Vagina (tissue), 2 donors: Measurements from ENCODE around the gene RPA3. TPM values are rescaled to one million over a fixed set of nuclear protein-coding genes. Genes with fewer than 3 reads are reported as not detected.
"Not testable (repeated sequence)": the region's sequence is repeated elsewhere in the genome, so short reads cannot be mapped to it uniquely, and the experiment has no call there.

Experiments used
- DNase-seq, 2 donors: peaks; one replicate each; pipeline ENCODE4 v3.0.0-alpha.2; 2017; ENCODE audit errors: extremely low spot score in 2 of 2
- H3K27ac ChIP-seq: fragments of 200-600 bp; sonication (generic); one replicate; pipeline ENCODE4 v1.5.1; 2019
- H3K27me3 ChIP-seq: fragments of 200-600 bp; sonication (generic); one replicate; pipeline ENCODE4 v1.5.1; 2019
- H3K36me3 ChIP-seq, 2 donors: fragments of 200-600 bp; sonication (generic); one replicate each; pipeline ENCODE4 v1.5.1; 2017 to 2019
- H3K4me1 ChIP-seq: fragments of 200-600 bp; sonication (generic); one replicate; pipeline ENCODE4 v1.5.1; 2019
- H3K4me3 ChIP-seq, 2 donors: fragments of 200-600 bp; sonication (generic); 1 replicate in 1 of 2; 2 replicates in 1 of 2; pipeline ENCODE4 v1.5.1; 2016 to 2019
- H3K9me3 ChIP-seq: fragments of 200-600 bp; sonication (generic); one replicate; pipeline ENCODE4 v1.5.1; 2019
- CTCF ChIP-seq, 3 experiments: fragments of 450-650 bp in 2 of 3; fragments of 200-600 bp in 1 of 3; sonication (generic) in 1 of 3; IDR thresholded peaks; one replicate each; pipeline ENCODE4 v1.5.1; 2017 to 2019; ENCODE audit warnings: antibody characterized with exemption in 3 of 3, mild to moderate bottlenecking in 2 of 3, moderate library complexity in 2 of 3
- POLR2A ChIP-seq, 2 donors: fragments of 450-650 bp; IDR thresholded peaks; one replicate each; pipeline ENCODE4 v1.6.1; 2017; ENCODE audit warnings: antibody characterized with exemption in 2 of 2, mild to moderate bottlenecking in 2 of 2, moderate library complexity in 2 of 2
- POLR2AphosphoS5 ChIP-seq, 2 donors: sonication (generic); formaldehyde crosslinking; IDR thresholded peaks; one replicate each; pipeline ENCODE4 v1.9.0; 2017; ENCODE audit warnings: antibody characterized with exemption in 2 of 2, mild to moderate bottlenecking in 2 of 2, low read depth in 1 of 2; ENCODE audit not compliant: insufficient read depth in 1 of 2
- intact Hi-C: fragments of 100-400 bp; cut with DNase I; formaldehyde crosslinking; loops from one replicate; pipeline ENCODE4 v1.15.1; 2023
- total RNA-seq: library from RNA; depleted of rRNA; stranded (reverse); fragments of >200 nt; gene quantifications from one replicate; pipeline ENCODE4 v1.2.3, GENCODE V29; 2016

Gene RPA3
- total RNA-seq, 1 donor from 2014 or later, result 12.3 TPM

DNA sequence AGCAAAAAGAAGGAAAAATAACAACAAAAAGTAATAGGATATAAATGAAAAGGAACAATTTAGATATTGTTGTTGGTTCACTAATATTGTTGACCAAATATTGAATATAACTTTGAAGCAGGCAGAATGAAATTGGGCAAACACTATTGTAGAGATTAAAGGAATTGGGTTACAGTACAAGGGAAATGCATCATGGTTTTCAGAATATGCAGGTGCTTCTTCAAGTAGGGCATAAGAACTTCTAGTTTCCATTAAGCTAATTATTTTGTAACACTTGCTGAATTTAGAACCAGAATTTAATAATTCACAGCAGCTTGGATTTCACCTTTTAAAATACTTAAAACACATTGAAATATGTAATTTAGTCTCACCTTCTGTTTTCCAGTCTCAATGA lies 36.5 kb downstream of the RPA3 start:
- intact Hi-C loops, result no loop called here
- Histone ChIP-seq H3K27ac (peak overlapping the region; percentile 49), H3K4me1 (peaks cover 27% of the 10 kb centered on the region), H3K4me3 (no peak overlapping the region), H3K27me3 (no peaks in the 10 kb centered on the region), H3K9me3 (no peaks in the 10 kb centered on the region), H3K36me3 (no peaks in the 10 kb centered on the region)
- no peak for TF ChIP-seq POLR2A (IDR thresholded peaks at IDR 0.05)
- no peak for TF ChIP-seq CTCF (IDR thresholded peaks at IDR 0.05)
- no peak for DNase-seq

DNA sequence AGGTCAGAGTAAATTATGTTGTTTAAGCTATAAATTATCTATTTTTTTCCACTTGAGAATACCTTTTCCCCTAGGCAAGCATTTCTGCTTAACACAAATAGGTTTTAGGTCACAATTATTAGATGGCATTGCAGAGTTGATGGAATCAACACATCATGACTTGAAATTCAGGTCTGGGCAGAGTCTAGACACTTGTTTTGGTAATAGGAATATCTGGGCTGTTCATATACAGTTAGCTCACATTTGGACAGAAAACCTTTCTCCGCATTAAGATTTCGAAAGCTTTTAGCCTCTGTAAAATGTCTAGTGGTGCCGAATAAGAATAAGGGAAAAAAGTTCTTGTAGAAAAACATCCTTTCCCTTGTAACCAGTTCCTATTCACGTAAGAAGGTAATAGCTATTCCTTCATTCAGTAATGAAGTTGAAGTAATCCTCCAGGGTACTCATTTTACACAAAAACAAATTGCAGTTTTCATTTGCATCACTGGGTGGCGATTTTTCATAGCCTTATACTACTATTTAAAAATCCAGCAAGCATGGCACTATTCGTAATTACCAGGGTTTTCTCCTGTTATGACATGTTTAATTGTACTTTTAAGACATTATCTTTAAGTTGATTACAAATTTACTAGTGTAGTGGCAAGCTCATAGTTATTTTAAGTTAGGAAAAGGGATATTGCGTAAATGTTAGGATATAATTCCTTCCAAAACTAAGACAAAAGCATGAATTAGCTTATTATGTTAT lies 37.0 kb downstream of the RPA3 start:
- TF ChIP-seq CTCF (IDR thresholded peaks at IDR 0.05), result peak; percentile 27 to 62 (median 47)
- no peak for TF ChIP-seq POLR2A (IDR thresholded peaks at IDR 0.05)
- TF ChIP-seq POLR2AphosphoS5 (IDR thresholded peaks at IDR 0.05; ENCODE audit: insufficient read depth in 1 of 2, low read depth in 1 of 2), result peak in 1 of 2 donors; percentile 69
- Histone ChIP-seq H3K9me3 (no peaks in the 10 kb centered on the region), H3K4me3 (peak overlapping the region in 1 of 2 donors; percentile 2), H3K27me3 (no peaks in the 10 kb centered on the region), H3K36me3 (no peaks in the 10 kb centered on the region), H3K4me1 (peaks cover 27% of the 10 kb centered on the region), H3K27ac (peak overlapping the region; percentile 49)
- no peak for DNase-seq
- intact Hi-C loops, result no loop called here

DNA sequence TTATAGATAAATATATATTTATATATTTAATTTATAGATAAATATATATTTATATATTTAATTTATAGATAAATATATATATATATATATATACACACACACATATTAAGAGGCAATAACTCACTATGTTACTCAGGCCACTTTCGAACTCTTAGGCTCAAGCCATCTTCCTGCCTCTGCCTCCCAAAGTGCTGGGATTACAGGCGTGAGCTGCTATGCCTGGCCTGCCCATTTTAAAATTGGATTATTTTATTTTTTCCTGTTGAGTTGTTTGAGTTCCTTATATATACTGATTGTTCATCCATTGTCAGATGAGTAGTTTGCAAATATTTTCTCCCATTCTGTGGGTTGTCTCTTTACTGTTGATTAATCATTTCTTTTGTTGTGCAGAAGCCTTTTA lies 38.8 kb downstream of the RPA3 start:
- intact Hi-C loops, DNase-seq, H3K9me3 ChIP-seq, H3K27me3 ChIP-seq, H3K36me3 ChIP-seq, H3K4me3 ChIP-seq, H3K27ac ChIP-seq: not testable (repeated sequence)
- H3K4me1 ChIP-seq, result peaks cover 27% of the 10 kb centered on the region

DNA sequence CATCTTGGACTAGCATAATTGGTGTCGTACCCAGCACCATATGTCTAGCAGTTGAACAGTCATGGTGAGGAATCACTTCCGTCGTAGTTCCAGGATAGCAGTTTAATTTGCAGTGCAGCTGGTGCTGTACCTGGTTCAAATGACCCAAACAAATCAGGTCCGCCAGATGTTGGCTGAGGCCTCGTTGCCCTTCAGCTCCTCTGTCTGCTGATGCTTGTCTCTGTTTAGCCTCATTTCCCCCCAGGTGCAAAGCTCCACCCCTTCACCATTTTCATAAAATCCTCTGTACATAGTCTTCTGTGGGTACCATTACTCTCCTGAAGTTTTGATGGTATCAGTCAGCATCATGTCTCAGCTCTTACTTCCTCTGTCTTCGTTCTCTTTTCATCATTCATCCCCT lies 42.7 kb downstream of the RPA3 start:
- Histone ChIP-seq H3K27me3 (no peaks in the 10 kb centered on the region), H3K27ac (no peak overlapping the region), H3K4me3 (no peak overlapping the region), H3K4me1 (peaks cover 1% of the 10 kb centered on the region), H3K9me3 (no peaks in the 10 kb centered on the region), H3K36me3 (no peaks in the 10 kb centered on the region)
- TF ChIP-seq CTCF (IDR thresholded peaks at IDR 0.05) (no peak), POLR2A (IDR thresholded peaks at IDR 0.05) (no peak), POLR2AphosphoS5 (IDR thresholded peaks at IDR 0.05; ENCODE audit: insufficient read depth in 1 of 2, low read depth in 1 of 2) (no peak)
- intact Hi-C loops, result no loop called here
- no peak for DNase-seq

DNA sequence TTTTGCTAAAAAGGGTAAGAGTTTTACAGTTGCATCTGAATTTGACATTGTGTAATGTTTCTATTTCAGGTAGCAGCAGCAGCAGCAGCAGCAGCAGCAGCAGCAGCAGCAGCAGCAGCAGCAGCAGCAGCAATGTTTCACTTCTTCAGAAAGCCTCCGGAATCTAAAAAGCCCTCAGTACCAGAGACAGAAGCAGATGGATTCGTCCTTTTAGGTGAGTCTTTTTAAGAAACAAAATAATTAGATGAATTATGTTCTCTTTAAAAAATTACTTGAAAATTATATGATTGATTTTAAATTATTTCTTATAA lies 45.2 kb downstream of the RPA3 start:
- intact Hi-C loops, result no loop called here
- H3K27ac ChIP-seq, result no peak overlapping the region
- no peaks in the 10 kb centered on the region for H3K27me3 ChIP-seq
- no peaks in the 10 kb centered on the region for H3K4me1 ChIP-seq
- no peaks in the 10 kb centered on the region for H3K9me3 ChIP-seq
- H3K4me3 ChIP-seq, result no peak overlapping the region
- no peak for DNase-seq
- TF ChIP-seq POLR2AphosphoS5 (IDR thresholded peaks at IDR 0.05; ENCODE audit: insufficient read depth in 1 of 2, low read depth in 1 of 2) (no peak), POLR2A (IDR thresholded peaks at IDR 0.05) (no peak)
- H3K36me3 ChIP-seq, result no peaks in the 10 kb centered on the region

- Histone ChIP-seq H3K27me3 (no peaks in the 10 kb centered on the region), H3K4me3 (no peak overlapping the region), H3K36me3 (no peaks in the 10 kb centered on the region), H3K4me1 (no peaks in the 10 kb centered on the region), H3K9me3 (no peaks in the 10 kb centered on the region), H3K27ac (no peak overlapping the region)
- intact Hi-C loops, result no loop called here
- no peak for DNase-seq
- TF ChIP-seq CTCF (IDR thresholded peaks at IDR 0.05), result no peak
Measured at GRCh38 chr7:7672545-7673239, 45.7 kb downstream of the RPA3 start.
